Liver (tissue), 3 donors: ENCODE results near the gene COMMD10.

Experiments used
- EGR1 ChIP-seq, 2 donors: IDR thresholded peaks; 2 replicates each; pipeline ENCODE4 v1.6.1; 2016 to 2018; ENCODE audit warnings: antibody characterized with exemption in 2 of 2, low read depth in 2 of 2
- FOXA2 ChIP-seq: IDR thresholded peaks from 2 replicates; pipeline ENCODE4 v1.6.1; 2016; ENCODE audit warnings: antibody characterized with exemption
- GABPA ChIP-seq, 2 donors: IDR thresholded peaks in 1 of 2; conservative IDR thresholded peaks in 1 of 2; 2 replicates each; pipeline ENCODE4 v1.6.1; 2016; ENCODE audit warnings: antibody characterized with exemption in 2 of 2, mild to moderate bottlenecking in 1 of 2, moderate library complexity in 1 of 2
- HNF4A ChIP-seq, 2 donors: conservative IDR thresholded peaks; 2 replicates each; pipeline ENCODE4 v1.6.1; 2016; ENCODE audit warnings: antibody characterized with exemption in 2 of 2, mild to moderate bottlenecking in 2 of 2
- MAX ChIP-seq: IDR thresholded peaks from 2 replicates; pipeline ENCODE4 v1.6.1; 2016; ENCODE audit warnings: antibody characterized with exemption
- NR2F2 ChIP-seq: IDR thresholded peaks from 2 replicates; pipeline ENCODE4 v1.6.1; 2016; ENCODE audit warnings: antibody characterized with exemption
- RAD21 ChIP-seq, 2 donors: IDR thresholded peaks; 2 replicates each; pipeline ENCODE4 v1.6.1; 2016; ENCODE audit warnings: antibody characterized with exemption in 2 of 2, mild to moderate bottlenecking in 2 of 2
- RXRA ChIP-seq, 2 donors: IDR thresholded peaks; 2 replicates each; pipeline ENCODE4 v1.6.1; 2017 to 2018; ENCODE audit warnings: antibody characterized with exemption in 2 of 2, mild to moderate bottlenecking in 1 of 2
- TAF1 ChIP-seq: conservative IDR thresholded peaks from 2 replicates; pipeline ENCODE4 v1.6.1; 2016; ENCODE audit warnings: antibody characterized with exemption, mild to moderate bottlenecking
- YY1 ChIP-seq: IDR thresholded peaks from 2 replicates; pipeline ENCODE4 v1.6.1; 2016; ENCODE audit warnings: antibody characterized with exemption, mild to moderate bottlenecking
- TF ChIP-seq, protein P1 (sequence below): fragments of 150-350 bp; IDR thresholded peaks from 2 replicates; pipeline ENCODE4 v1.5.1; 2017; ENCODE audit warnings: improper control_type of control experiment, low read depth, low read length; ENCODE audit not compliant: missing input control
- donor health status: healthy.
- donor health status: healthy.

DNA sequence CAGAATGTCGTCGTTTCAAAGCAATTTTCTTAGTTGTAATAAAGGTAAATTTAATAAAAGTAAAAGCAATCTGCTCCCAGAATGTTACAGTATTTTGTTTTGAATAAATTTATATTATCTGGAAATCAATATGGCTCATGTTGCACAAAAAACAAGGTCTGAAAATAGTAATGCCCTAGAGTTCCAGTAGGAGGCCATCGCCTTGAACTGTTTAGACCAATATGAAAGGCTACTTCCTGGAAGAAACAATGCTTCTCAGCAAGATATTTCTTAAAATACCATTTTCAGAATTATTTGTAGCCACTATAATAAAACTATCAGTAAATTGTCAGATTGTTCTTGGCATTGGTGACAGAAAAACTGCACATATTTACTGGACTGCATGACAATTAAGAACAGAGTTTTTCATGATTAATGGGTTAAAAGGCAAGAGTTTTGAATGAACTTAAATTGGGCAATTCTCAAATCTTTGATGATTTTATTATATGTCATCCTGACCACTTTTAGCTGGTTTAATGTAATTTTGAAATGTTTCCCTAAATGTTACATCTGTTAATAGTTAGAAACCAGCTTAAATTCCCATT is 153.2 kb downstream of the COMMD10 start:
- TF ChIP-seq GABPA (IDR thresholded peaks at IDR 0.05 in 1 of 2, conservative IDR thresholded peaks at IDR 0.05 in 1 of 2) = no peak
- TF ChIP-seq YY1 = no peak
- TF ChIP-seq, protein P1, sequence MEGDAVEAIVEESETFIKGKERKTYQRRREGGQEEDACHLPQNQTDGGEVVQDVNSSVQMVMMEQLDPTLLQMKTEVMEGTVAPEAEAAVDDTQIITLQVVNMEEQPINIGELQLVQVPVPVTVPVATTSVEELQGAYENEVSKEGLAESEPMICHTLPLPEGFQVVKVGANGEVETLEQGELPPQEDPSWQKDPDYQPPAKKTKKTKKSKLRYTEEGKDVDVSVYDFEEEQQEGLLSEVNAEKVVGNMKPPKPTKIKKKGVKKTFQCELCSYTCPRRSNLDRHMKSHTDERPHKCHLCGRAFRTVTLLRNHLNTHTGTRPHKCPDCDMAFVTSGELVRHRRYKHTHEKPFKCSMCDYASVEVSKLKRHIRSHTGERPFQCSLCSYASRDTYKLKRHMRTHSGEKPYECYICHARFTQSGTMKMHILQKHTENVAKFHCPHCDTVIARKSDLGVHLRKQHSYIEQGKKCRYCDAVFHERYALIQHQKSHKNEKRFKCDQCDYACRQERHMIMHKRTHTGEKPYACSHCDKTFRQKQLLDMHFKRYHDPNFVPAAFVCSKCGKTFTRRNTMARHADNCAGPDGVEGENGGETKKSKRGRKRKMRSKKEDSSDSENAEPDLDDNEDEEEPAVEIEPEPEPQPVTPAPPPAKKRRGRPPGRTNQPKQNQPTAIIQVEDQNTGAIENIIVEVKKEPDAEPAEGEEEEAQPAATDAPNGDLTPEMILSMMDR = peak; percentile 8
- TF ChIP-seq RXRA (IDR thresholded peaks at IDR 0.05) = no peak
- TF ChIP-seq HNF4A (conservative IDR thresholded peaks at IDR 0.05) = no peak
- TF ChIP-seq FOXA2 = no peak
- TF ChIP-seq TAF1 = no peak
- TF ChIP-seq MAX = no peak
- no peak for TF ChIP-seq RAD21 (IDR thresholded peaks at IDR 0.05)
- no peak for TF ChIP-seq EGR1 (IDR thresholded peaks at IDR 0.05; ENCODE audit: low read depth in 2 of 2)
- no peak for TF ChIP-seq NR2F2
